BE2C (cell line): Measurements from ENCODE around the gene TMBIM6.

Experiments
- DNase-seq: peaks from one replicate; pipeline ENCODE4 v3.0.0-alpha.2; 2020
- H3K27me3 ChIP-seq: fragments of 250-450 bp; sonication (Bioruptor Pico); 2 replicates; pipeline ENCODE4 v1.5.1; 2020; ENCODE audit warnings: mild to moderate bottlenecking
- H3K36me3 ChIP-seq: fragments of 250-450 bp; sonication (Bioruptor Pico); 2 replicates; pipeline ENCODE4 v1.5.1; 2020; ENCODE audit warnings: mild to moderate bottlenecking
- H3K4me1 ChIP-seq: fragments of 250-450 bp; sonication (Bioruptor Pico); 2 replicates; pipeline ENCODE4 v1.5.1; 2020
- H3K4me3 ChIP-seq: 2 replicates; pipeline ENCODE4 v1.5.1; 2011; ENCODE audit warnings: low read depth, low read length
- H3K9me3 ChIP-seq: fragments of 250-450 bp; sonication (Bioruptor Pico); 2 replicates; pipeline ENCODE4 v1.5.1; 2020
- CTCF ChIP-seq: IDR thresholded peaks from 2 replicates; pipeline ENCODE4 v1.5.1; 2012; ENCODE audit warnings: mild to moderate bottlenecking, low read depth, low read length

The TMBIM6 gene

GRCh38 chr12:49741882-49742620 is 694 bp downstream of the TMBIM6 start:
- peaks cover 3% of the 10 kb centered on the region; the same call in 1 of the 2 replicates for H3K36me3 ChIP-seq
- DNase-seq = peak; percentile 89

GRCh38 chr12:49744363-49744885 is 3.1 kb downstream of the TMBIM6 start:
- Histone ChIP-seq H3K4me1 (no peaks in the 10 kb centered on the region), H3K36me3 (peaks cover 3% of the 10 kb centered on the region; the same call in 1 of the 2 replicates), H3K4me3 (no peak overlapping the region), H3K27me3 (no peaks in the 10 kb centered on the region), H3K9me3 (no peaks in the 10 kb centered on the region)
- no peak for TF ChIP-seq CTCF
- no peak for DNase-seq

More at GRCh38 chr12:49741882-49742620, 694 bp downstream of the TMBIM6 start:
- Histone ChIP-seq H3K9me3 (no peaks in the 10 kb centered on the region), H3K4me3 (peak overlapping the region; percentile 77), H3K4me1 (no peaks in the 10 kb centered on the region), H3K27me3 (no peaks in the 10 kb centered on the region)
- no peak for TF ChIP-seq CTCF

- H3K4me1 ChIP-seq = no peaks in the 10 kb centered on the region
- no peak for TF ChIP-seq CTCF
- H3K4me3 ChIP-seq = no peak overlapping the region
- peaks cover 11% of the 10 kb centered on the region for H3K36me3 ChIP-seq
- no peaks in the 10 kb centered on the region for H3K27me3 ChIP-seq
- no peaks in the 10 kb centered on the region for H3K9me3 ChIP-seq
- DNase-seq = no peak
These were observed 6.9 kb downstream of the TMBIM6 start for GRCh38 chr12:49748306-49748705.

- Histone ChIP-seq H3K27me3 (no peaks in the 10 kb centered on the region), H3K9me3 (no peaks in the 10 kb centered on the region), H3K4me3 (no peak overlapping the region), H3K4me1 (no peaks in the 10 kb centered on the region), H3K36me3 (peaks cover 16% of the 10 kb centered on the region)
- DNase-seq = no peak
- no peak for TF ChIP-seq CTCF
These were observed 7.4 kb downstream of the TMBIM6 start for GRCh38 chr12:49748800-49749199.

- Histone ChIP-seq H3K4me3 (no peak overlapping the region), H3K27me3 (no peaks in the 10 kb centered on the region), H3K4me1 (no peaks in the 10 kb centered on the region), H3K9me3 (no peaks in the 10 kb centered on the region), H3K36me3 (peaks cover 29% of the 10 kb centered on the region)
- TF ChIP-seq CTCF = no peak
- no peak for DNase-seq
These were observed 9.0 kb downstream of the TMBIM6 start for GRCh38 chr12:49750027-49750995.
